Thyroid gland (tissue), 4 donors: ENCODE results near the gene AKR1B15. TPM values are rescaled to one million over a fixed set of nuclear protein-coding genes. Genes with fewer than 3 reads are reported as not detected.

Experiments used
- DNase-seq, 2 donors: peaks; one replicate each; pipeline ENCODE4 v3.0.0-alpha.2; 2019
- H3K27ac ChIP-seq, 3 donors: fragments of 200-600 bp; sonication (generic); 1 replicate in 2 of 3; 2 replicates in 1 of 3; pipeline ENCODE4 v1.5.1; 2016 to 2019; ENCODE audit warnings: mild to moderate bottlenecking in 1 of 3, moderate library complexity in 1 of 3
- H3K27me3 ChIP-seq: fragments of 200-600 bp; sonication (generic); one replicate; pipeline ENCODE4 v1.5.1; 2019
- H3K36me3 ChIP-seq, 2 donors: fragments of 200-600 bp; sonication (generic); one replicate each; pipeline ENCODE4 v1.5.1; 2016 to 2019
- H3K4me1 ChIP-seq, 2 donors: fragments of 200-600 bp; sonication (generic); one replicate each; pipeline ENCODE4 v1.5.1; 2017 to 2019
- H3K4me3 ChIP-seq, 3 donors: fragments of 200-600 bp; sonication (generic); replicated peaks in 1 of 3; 1 replicate in 2 of 3; 2 replicates in 1 of 3; pipeline ENCODE4 v1.5.1; 2016; ENCODE audit warnings: mild to moderate bottlenecking in 1 of 3
- H3K9me3 ChIP-seq: fragments of 200-600 bp; sonication (generic); one replicate; pipeline ENCODE4 v1.5.1; 2017
- POLR2A ChIP-seq, 2 donors: fragments of 450-650 bp; IDR thresholded peaks; one replicate each; pipeline ENCODE4 v1.6.1; 2017; ENCODE audit warnings: antibody characterized with exemption in 2 of 2, mild to moderate bottlenecking in 2 of 2, moderate library complexity in 1 of 2
- WGBS, 2 donors: methylation state at CpG; one replicate each; pipeline ENCODE4 v1.1.5; 2017; 5-methylcytosine and 5-hydroxymethylcytosine counted together
- intact Hi-C: fragments of 100-400 bp; cut with DNase I; formaldehyde crosslinking; loops from one replicate; pipeline ENCODE4 v1.15.1; 2023
- total RNA-seq, 4 donors: library from RNA; depleted of rRNA; stranded (reverse); fragments of >200 nt; gene quantifications; one replicate each; pipeline ENCODE4 v1.2.3, GENCODE V29; 2016
- TF ChIP-seq, protein P1 (sequence below), 6 experiments: fragments of 200-600 bp in 3 of 6; fragments of 450-650 bp in 3 of 6; sonication (generic) in 3 of 6; IDR thresholded peaks; one replicate each; pipeline ENCODE4 v1.5.1; 2016 to 2019; ENCODE audit warnings: antibody characterized with exemption in 6 of 6, mild to moderate bottlenecking in 2 of 6, inconsistent platforms in 1 of 6, moderate library complexity in 1 of 6

Gene AKR1B15
- total RNA-seq, 4 donors from 2014 or later: 0.56 to 1.2 TPM; not detected in 2

DNA sequence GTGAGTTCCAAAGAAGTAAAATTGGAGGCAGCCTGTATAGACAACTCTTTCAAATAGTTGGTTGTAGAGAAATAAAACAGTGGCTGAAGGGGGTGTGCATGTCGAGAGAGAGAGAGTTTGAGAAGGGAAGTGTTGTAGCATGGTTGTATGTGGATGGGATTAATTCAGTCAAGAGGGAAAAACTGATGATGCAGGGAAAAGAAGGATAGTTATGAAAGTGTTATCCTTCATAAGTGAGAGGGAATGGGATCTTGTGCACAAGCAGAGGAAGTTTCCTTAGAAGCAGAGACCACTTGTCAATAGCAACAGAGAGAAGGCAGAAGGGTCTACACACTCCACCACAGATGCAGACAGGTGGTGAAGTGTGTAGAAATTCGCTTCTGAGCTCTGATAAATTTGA, 67.7 kb downstream of the AKR1B15 start:
- Histone ChIP-seq H3K36me3 (no peaks in the 10 kb centered on the region), H3K27me3 (no peaks in the 10 kb centered on the region), H3K4me3 (no peak overlapping the region), H3K9me3 (no peaks in the 10 kb centered on the region), H3K27ac (no peak overlapping the region), H3K4me1 (peaks cover 5 to 7% of the 10 kb centered on the region in 2 donors)
- TF ChIP-seq POLR2A (IDR thresholded peaks at IDR 0.05): no peak
- TF ChIP-seq, protein P1, sequence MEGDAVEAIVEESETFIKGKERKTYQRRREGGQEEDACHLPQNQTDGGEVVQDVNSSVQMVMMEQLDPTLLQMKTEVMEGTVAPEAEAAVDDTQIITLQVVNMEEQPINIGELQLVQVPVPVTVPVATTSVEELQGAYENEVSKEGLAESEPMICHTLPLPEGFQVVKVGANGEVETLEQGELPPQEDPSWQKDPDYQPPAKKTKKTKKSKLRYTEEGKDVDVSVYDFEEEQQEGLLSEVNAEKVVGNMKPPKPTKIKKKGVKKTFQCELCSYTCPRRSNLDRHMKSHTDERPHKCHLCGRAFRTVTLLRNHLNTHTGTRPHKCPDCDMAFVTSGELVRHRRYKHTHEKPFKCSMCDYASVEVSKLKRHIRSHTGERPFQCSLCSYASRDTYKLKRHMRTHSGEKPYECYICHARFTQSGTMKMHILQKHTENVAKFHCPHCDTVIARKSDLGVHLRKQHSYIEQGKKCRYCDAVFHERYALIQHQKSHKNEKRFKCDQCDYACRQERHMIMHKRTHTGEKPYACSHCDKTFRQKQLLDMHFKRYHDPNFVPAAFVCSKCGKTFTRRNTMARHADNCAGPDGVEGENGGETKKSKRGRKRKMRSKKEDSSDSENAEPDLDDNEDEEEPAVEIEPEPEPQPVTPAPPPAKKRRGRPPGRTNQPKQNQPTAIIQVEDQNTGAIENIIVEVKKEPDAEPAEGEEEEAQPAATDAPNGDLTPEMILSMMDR (IDR thresholded peaks at IDR 0.05): no peak
- intact Hi-C loops: no loop called here
- DNase-seq: no peak
- WGBS, 2 donors: 87 to 88% methylated on average over 2 of the region's 2 CpGs

DNA sequence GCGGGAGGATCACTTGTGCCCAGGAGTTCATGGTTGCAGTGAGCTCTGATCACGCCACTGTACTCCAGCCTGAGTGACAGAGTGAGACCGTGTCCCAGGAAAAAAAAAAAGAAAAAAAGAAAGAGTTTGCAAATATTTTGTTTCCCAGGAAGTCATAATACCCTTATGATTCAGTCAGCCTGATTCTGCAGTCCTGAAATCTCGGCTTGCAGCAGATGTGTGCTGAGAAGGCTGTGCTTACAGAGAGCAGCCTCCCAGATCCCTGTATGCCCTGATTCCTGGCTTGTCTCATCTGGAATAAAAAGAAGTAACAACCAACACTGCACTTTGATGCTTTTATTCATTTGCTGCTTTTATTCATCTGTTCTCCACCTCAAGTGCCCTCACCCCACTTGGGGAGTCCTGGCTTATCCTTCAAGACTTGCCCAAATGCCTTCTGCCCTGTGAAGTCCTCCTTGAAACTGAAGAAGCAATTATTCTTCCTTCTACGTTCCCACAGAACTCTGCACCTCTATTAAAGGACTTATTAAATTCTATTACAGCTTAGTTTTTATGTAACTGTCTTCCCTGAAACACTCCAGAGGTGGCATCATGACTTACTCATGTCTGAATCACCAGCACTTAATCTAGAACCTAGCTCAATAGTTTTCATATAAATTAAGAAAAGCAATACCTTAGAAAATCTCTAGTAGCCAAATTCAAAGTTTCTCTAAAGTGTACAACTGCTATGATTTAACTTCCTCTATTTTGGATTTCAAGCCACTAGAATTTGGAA, 70.0 kb downstream of the AKR1B15 start:
- Histone ChIP-seq H3K27me3 (no peaks in the 10 kb centered on the region), H3K4me3 (no peak overlapping the region), H3K4me1 (peaks cover under 1 to 5% of the 10 kb centered on the region in 2 donors), H3K27ac (no peak overlapping the region), H3K9me3 (no peaks in the 10 kb centered on the region), H3K36me3 (no peaks in the 10 kb centered on the region)
- no peak for DNase-seq
- intact Hi-C loops: no loop called here
- TF ChIP-seq, protein P1 (IDR thresholded peaks at IDR 0.05): no peak
- no peak for TF ChIP-seq POLR2A (IDR thresholded peaks at IDR 0.05)
- 76 to 83% methylated on average over 5 of the region's 5 CpGs for whole genome bisulfite sequencing, 2 donors

DNA sequence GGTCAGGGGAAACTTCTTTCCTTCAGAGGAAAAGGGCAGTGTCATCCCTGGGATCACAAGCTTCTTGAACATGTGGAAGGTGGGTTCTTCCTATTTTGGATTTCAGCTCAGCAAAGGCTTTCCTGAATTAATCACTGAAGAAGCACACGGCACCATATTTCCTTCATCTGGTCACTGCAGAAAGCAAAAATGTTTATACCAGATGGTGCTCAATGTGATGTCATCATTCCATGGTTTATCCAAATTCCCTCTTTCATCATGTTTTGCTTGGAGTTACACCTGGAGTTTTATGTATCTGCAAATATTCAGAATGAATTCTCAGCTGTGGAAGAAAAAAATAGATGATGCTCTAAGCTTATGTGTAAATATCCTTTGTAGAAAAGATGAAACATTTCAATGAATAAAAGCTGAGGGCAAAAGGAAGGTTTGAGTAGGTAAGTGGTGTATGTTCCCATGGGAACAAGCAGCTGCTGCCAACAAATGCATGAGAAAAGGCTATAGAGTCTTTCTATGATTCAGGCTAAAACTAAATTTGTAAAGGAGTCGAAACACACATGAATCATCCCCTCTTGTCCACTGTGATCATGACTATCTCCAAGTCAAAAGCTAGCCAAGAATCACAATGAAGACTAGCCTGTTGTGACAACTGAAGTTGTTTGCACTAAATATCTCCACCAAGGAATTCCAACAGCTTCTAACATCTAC, 70.9 kb downstream of the AKR1B15 start:
- 55 to 67% methylated on average over 2 of the region's 2 CpGs for WGBS, 2 donors
- H3K4me3 ChIP-seq: no peak overlapping the region
- DNase-seq: no peak
- H3K9me3 ChIP-seq: no peaks in the 10 kb centered on the region
- no peaks in the 10 kb centered on the region for H3K4me1 ChIP-seq
- no peaks in the 10 kb centered on the region for H3K27me3 ChIP-seq
- intact Hi-C loops: no loop called here
- H3K27ac ChIP-seq: no peak overlapping the region
- TF ChIP-seq POLR2A (IDR thresholded peaks at IDR 0.05): no peak
- TF ChIP-seq, protein P1 (IDR thresholded peaks at IDR 0.05): no peak
- no peaks in the 10 kb centered on the region for H3K36me3 ChIP-seq

DNA sequence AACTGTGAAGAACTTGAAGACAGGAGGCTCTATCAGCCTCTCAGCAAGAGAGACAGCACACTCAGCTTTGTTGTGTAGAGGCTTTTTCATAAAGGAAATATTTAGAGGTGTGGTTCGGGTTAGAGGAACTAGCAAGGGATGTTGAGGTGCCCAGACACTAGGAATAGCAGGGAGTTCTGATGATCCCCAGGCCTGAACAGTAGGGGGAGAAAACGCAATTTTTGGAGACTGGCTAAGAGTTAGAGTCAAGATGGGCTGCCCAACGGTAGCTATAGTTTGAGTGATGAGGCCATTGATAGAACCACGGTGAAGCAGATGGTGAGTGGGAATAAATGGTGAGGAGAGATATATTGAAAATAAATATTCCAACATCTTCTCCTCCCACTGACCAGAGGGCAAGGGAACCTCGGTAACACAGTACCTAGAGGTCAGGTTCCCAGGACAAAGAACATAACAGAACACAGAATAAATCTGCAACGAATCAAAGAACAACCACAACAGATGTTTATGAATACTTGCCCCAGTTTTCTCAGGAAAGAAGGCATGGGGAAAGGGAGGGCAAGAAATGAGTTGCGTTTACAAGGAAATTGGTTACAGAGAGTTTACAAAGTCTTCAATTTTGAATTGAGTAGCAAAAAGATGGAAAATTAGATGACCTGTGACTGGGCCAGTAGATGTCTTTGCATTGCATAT, 73.5 kb downstream of the AKR1B15 start:
- intact Hi-C loops: no loop called here
- no peak overlapping the region for H3K4me3 ChIP-seq
- DNase-seq: no peak
- no peak overlapping the region for H3K27ac ChIP-seq
- WGBS, 2 donors: 85 to 86% methylated on average over 7 of the region's 7 CpGs
- no peaks in the 10 kb centered on the region for H3K4me1 ChIP-seq
- no peaks in the 10 kb centered on the region for H3K27me3 ChIP-seq
- no peaks in the 10 kb centered on the region for H3K9me3 ChIP-seq
- no peak for TF ChIP-seq POLR2A (IDR thresholded peaks at IDR 0.05)
- H3K36me3 ChIP-seq: no peaks in the 10 kb centered on the region

DNA sequence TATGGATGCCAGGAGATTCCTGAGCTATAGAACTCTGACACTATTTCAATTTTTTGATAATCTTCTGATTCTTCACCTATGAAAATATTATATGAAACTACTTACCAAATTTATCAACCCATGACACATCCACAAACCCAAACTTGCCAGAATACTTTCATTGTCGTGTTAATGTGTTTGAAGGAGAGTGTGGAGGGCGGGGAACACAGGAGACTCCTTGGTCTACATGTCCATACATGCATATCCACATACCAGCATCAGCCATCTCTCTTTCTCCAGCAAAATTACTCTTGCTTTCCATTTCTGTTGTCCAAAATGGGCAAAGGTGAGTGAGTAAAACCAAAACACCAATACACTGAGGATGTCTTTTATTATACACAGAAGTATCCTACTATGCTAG, 74.3 kb downstream of the AKR1B15 start:
- TF ChIP-seq, protein P1 (IDR thresholded peaks at IDR 0.05): no peak
- no peak for TF ChIP-seq POLR2A (IDR thresholded peaks at IDR 0.05)
- Histone ChIP-seq H3K27ac (no peak overlapping the region), H3K36me3 (no peaks in the 10 kb centered on the region), H3K4me1 (no peaks in the 10 kb centered on the region), H3K27me3 (no peaks in the 10 kb centered on the region), H3K9me3 (no peaks in the 10 kb centered on the region), H3K4me3 (no peak overlapping the region)
- no peak for DNase-seq
- WGBS, 2 donors: 79 to 88% methylated on average over 2 of the region's 2 CpGs
- intact Hi-C loops: no loop called here
